ENCODE results near the gene COQ7.

GRCh38 chr16:19077879-19078278 lies 10.5 kb downstream of the COQ7 start:
- TF ChIP-seq CTCF (IDR thresholded peaks at IDR 0.05) (no peak), POLR2A (IDR thresholded peaks at IDR 0.05) (no peak)

Measured in tibial nerve (tissue), 3 donors.